ENCODE measurements around the gene ZNF503. TPM values are rescaled to one million over a fixed set of nuclear protein-coding genes. Genes with fewer than 3 reads are reported as not detected.

ZNF503 gene
- polyA plus RNA-seq, 4 donors: 2.0 to 17.2 (median 8.9) TPM

GRCh38 chr10:75402486-75403143 lies 1.1 kb upstream of the ZNF503 start:
- FAIRE-seq (no peak), DNase-seq (no peak)
- H3K27ac ChIP-seq (ENCODE audit: low read depth in 1 of 3, low read length in 2 of 3): peak overlapping the region; percentile 35 to 98 (median 94)
- peak overlapping the region; percentile 19 to 99 (median 79) for H3K4me3 ChIP-seq (ENCODE audit: low read depth in 1 of 3, low read length in 3 of 3)
- peaks cover 0 to 28% (median 0%) of the 10 kb centered on the region in 3 donors for H3K36me3 ChIP-seq (ENCODE audit: control insufficient read depth in 3 of 3, insufficient read depth in 2 of 3, low read depth in 1 of 3, low read length in 3 of 3)
- 1 to 2% (median 1%) methylated on average over 38 to 42 of the region's 42 CpGs for WGBS, 3 donors
- peaks cover 0 to 9% (median 0%) of the 10 kb centered on the region in 3 donors for H3K27me3 ChIP-seq (ENCODE audit: control insufficient read depth in 3 of 3, insufficient read depth in 3 of 3, low read length in 3 of 3)
- peaks cover 0 to 5% (median 3%) of the 10 kb centered on the region in 3 donors for H3K4me1 ChIP-seq (ENCODE audit: control insufficient read depth in 3 of 3, insufficient read depth in 2 of 3, low read depth in 1 of 3, low read length in 2 of 3)
- peaks cover 0 to 16% of the 10 kb centered on the region in 2 donors for H3K9me3 ChIP-seq (ENCODE audit: control insufficient read depth in 2 of 2, insufficient read depth in 1 of 2, low read depth in 1 of 2, low read length in 1 of 2)

GRCh38 chr10:75400771-75401568 lies 594 bp downstream of the ZNF503 start:
- no peak for FAIRE-seq

GRCh38 chr10:75400163-75400770 lies 1.3 kb downstream of the ZNF503 start:
- Histone ChIP-seq H3K9me3 (ENCODE audit: control insufficient read depth in 2 of 2, insufficient read depth in 1 of 2, low read depth in 1 of 2, low read length in 1 of 2) (no peaks in the 10 kb centered on the region), H3K36me3 (ENCODE audit: control insufficient read depth in 3 of 3, insufficient read depth in 2 of 3, low read depth in 1 of 3, low read length in 3 of 3) (peaks cover 0 to 22% (median 0%) of the 10 kb centered on the region in 3 donors), H3K4me1 (ENCODE audit: control insufficient read depth in 3 of 3, insufficient read depth in 2 of 3, low read depth in 1 of 3, low read length in 2 of 3) (peaks cover 0 to 14% (median 3%) of the 10 kb centered on the region in 3 donors), H3K27ac (ENCODE audit: low read depth in 1 of 3, low read length in 2 of 3) (peak overlapping the region; percentile 42 to 98 (median 94)), H3K4me3 (ENCODE audit: low read depth in 1 of 3, low read length in 3 of 3) (peak overlapping the region; percentile 54 to 99 (median 79)), H3K27me3 (ENCODE audit: control insufficient read depth in 3 of 3, insufficient read depth in 3 of 3, low read length in 3 of 3) (peaks cover 0 to 14% (median 0%) of the 10 kb centered on the region in 3 donors)
- DNase-seq (no peak), FAIRE-seq (no peak)
- 0 to 1% (median 0%) methylated on average over 30 to 39 of the region's 39 CpGs for WGBS, 3 donors

More at GRCh38 chr10:75400771-75401568, 594 bp downstream of the ZNF503 start:
- peaks cover 0 to 11% (median 0%) of the 10 kb centered on the region in 3 donors for H3K27me3 ChIP-seq (ENCODE audit: control insufficient read depth in 3 of 3, insufficient read depth in 3 of 3, low read length in 3 of 3)
- peak overlapping the region; percentile 54 to 99 (median 79) for H3K4me3 ChIP-seq (ENCODE audit: low read depth in 1 of 3, low read length in 3 of 3)
- H3K4me1 ChIP-seq (ENCODE audit: control insufficient read depth in 3 of 3, insufficient read depth in 2 of 3, low read depth in 1 of 3, low read length in 2 of 3): peaks cover 0 to 9% (median 3%) of the 10 kb centered on the region in 3 donors
- H3K9me3 ChIP-seq (ENCODE audit: control insufficient read depth in 2 of 2, insufficient read depth in 1 of 2, low read depth in 1 of 2, low read length in 1 of 2): peaks cover 0 to 4% of the 10 kb centered on the region in 2 donors
- H3K36me3 ChIP-seq (ENCODE audit: control insufficient read depth in 3 of 3, insufficient read depth in 2 of 3, low read depth in 1 of 3, low read length in 3 of 3): peaks cover 0 to 22% (median 0%) of the 10 kb centered on the region in 3 donors
- WGBS, 3 donors: 0 to 1% (median 0%) methylated on average over 54 to 68 of the region's 68 CpGs
- H3K27ac ChIP-seq (ENCODE audit: low read depth in 1 of 3, low read length in 2 of 3): peak overlapping the region; percentile 89 to 98 (median 94)
- peak; percentile 58 to 68 for DNase-seq

- FAIRE-seq (no peak), DNase-seq (peak; percentile 82 to 88)
- peaks cover 0 to 15% (median 0%) of the 10 kb centered on the region in 3 donors for H3K4me1 ChIP-seq (ENCODE audit: control insufficient read depth in 3 of 3, insufficient read depth in 2 of 3, low read depth in 1 of 3, low read length in 2 of 3)
- WGBS, 3 donors: 5 to 21% (median 11%) methylated on average over 55 to 71 of the region's 71 CpGs
- H3K4me3 ChIP-seq (ENCODE audit: low read depth in 1 of 3, low read length in 3 of 3): peak overlapping the region; percentile 54 to 99 (median 79)
- peaks cover 0 to 19% (median 0%) of the 10 kb centered on the region in 3 donors for H3K27me3 ChIP-seq (ENCODE audit: control insufficient read depth in 3 of 3, insufficient read depth in 3 of 3, low read length in 3 of 3)
- no peaks in the 10 kb centered on the region for H3K9me3 ChIP-seq (ENCODE audit: control insufficient read depth in 2 of 2, insufficient read depth in 1 of 2, low read depth in 1 of 2, low read length in 1 of 2)
- H3K27ac ChIP-seq (ENCODE audit: low read depth in 1 of 3, low read length in 2 of 3): peak overlapping the region; percentile 68 to 98 (median 94)
- peaks cover 0 to 27% (median 0%) of the 10 kb centered on the region in 3 donors for H3K36me3 ChIP-seq (ENCODE audit: control insufficient read depth in 3 of 3, insufficient read depth in 2 of 3, low read depth in 1 of 3, low read length in 3 of 3)
Observed at GRCh38 chr10:75399461-75400162, 2.0 kb downstream of the ZNF503 start.

- Histone ChIP-seq H3K9me3 (ENCODE audit: control insufficient read depth in 2 of 2, insufficient read depth in 1 of 2, low read depth in 1 of 2, low read length in 1 of 2) (no peaks in the 10 kb centered on the region), H3K4me1 (ENCODE audit: control insufficient read depth in 3 of 3, insufficient read depth in 2 of 3, low read depth in 1 of 3, low read length in 2 of 3) (peaks cover 0 to 13% (median 0%) of the 10 kb centered on the region in 3 donors), H3K27me3 (ENCODE audit: control insufficient read depth in 3 of 3, insufficient read depth in 3 of 3, low read length in 3 of 3) (peaks cover 0 to 17% (median 0%) of the 10 kb centered on the region in 3 donors), H3K27ac (ENCODE audit: low read depth in 1 of 3, low read length in 2 of 3) (peak overlapping the region; percentile 68 to 98 (median 87)), H3K4me3 (ENCODE audit: low read depth in 1 of 3, low read length in 3 of 3) (peak overlapping the region in 2 of 3 donors; percentile 79 to 99), H3K36me3 (ENCODE audit: control insufficient read depth in 3 of 3, insufficient read depth in 2 of 3, low read depth in 1 of 3, low read length in 3 of 3) (peaks cover 0 to 32% (median 0%) of the 10 kb centered on the region in 3 donors)
- DNase-seq: peak; percentile 48 to 57
- 22 to 42% (median 32%) methylated on average over 52 to 76 of the region's 76 CpGs for WGBS, 3 donors
- no peak for FAIRE-seq
Observed at GRCh38 chr10:75398692-75399460, 2.7 kb downstream of the ZNF503 start.

GRCh38 chr10:75398200-75398691 lies 3.3 kb downstream of the ZNF503 start:
- Histone ChIP-seq H3K27me3 (ENCODE audit: control insufficient read depth in 3 of 3, insufficient read depth in 3 of 3, low read length in 3 of 3) (peaks cover 0 to 17% (median 0%) of the 10 kb centered on the region in 3 donors), H3K36me3 (ENCODE audit: control insufficient read depth in 3 of 3, insufficient read depth in 2 of 3, low read depth in 1 of 3, low read length in 3 of 3) (peaks cover 0 to 32% (median 0%) of the 10 kb centered on the region in 3 donors), H3K9me3 (ENCODE audit: control insufficient read depth in 2 of 2, insufficient read depth in 1 of 2, low read depth in 1 of 2, low read length in 1 of 2) (no peaks in the 10 kb centered on the region), H3K4me3 (ENCODE audit: low read depth in 1 of 3, low read length in 3 of 3) (peak overlapping the region in 2 of 3 donors; percentile 79 to 99), H3K4me1 (ENCODE audit: control insufficient read depth in 3 of 3, insufficient read depth in 2 of 3, low read depth in 1 of 3, low read length in 2 of 3) (peaks cover 0 to 13% (median 0%) of the 10 kb centered on the region in 3 donors), H3K27ac (ENCODE audit: low read depth in 1 of 3, low read length in 2 of 3) (peak overlapping the region; percentile 68 to 98 (median 87))
- DNase-seq (peak; percentile 15 to 33), FAIRE-seq (no peak)
- WGBS, 3 donors: 9 to 36% (median 23%) methylated on average over 16 to 17 of the region's 17 CpGs

All from small intestine (tissue), 7 donors.